ENCODE data around the gene BEST4.

Gene BEST4

GRCh38 chr1:44776730-44777068, 11.3 kb downstream of the BEST4 start:
- no peak for TF ChIP-seq TAF1 (IDR thresholded peaks at IDR 0.05; ENCODE audit: borderline replicate concordance, insufficient read depth, low read length)
- TF ChIP-seq SIN3A (IDR thresholded peaks at IDR 0.05; ENCODE audit: borderline replicate concordance, insufficient read depth, low read length) = no peak
- TF ChIP-seq FOXP2 (optimal IDR thresholded peaks at IDR 0.05; ENCODE audit: borderline replicate concordance, extremely low read depth, extremely low read length, insufficient read depth) = no peak
- no peak for TF ChIP-seq REST (IDR thresholded peaks at IDR 0.05; ENCODE audit: insufficient read depth in 1 of 2, low read depth in 2 of 2, low read length in 2 of 2)

GRCh38 chr1:44775930-44776729, 11.8 kb downstream of the BEST4 start:
- TF ChIP-seq POLR2AphosphoS5 (IDR thresholded peaks at IDR 0.05; ENCODE audit: low read depth, low read length) (no peak), REST (IDR thresholded peaks at IDR 0.05; ENCODE audit: insufficient read depth in 1 of 2, low read depth in 2 of 2, low read length in 2 of 2) (no peak), FOXP2 (optimal IDR thresholded peaks at IDR 0.05; ENCODE audit: borderline replicate concordance, extremely low read depth, extremely low read length, insufficient read depth) (no peak), SIN3A (IDR thresholded peaks at IDR 0.05; ENCODE audit: borderline replicate concordance, insufficient read depth, low read length) (no peak), TAF1 (IDR thresholded peaks at IDR 0.05; ENCODE audit: borderline replicate concordance, insufficient read depth, low read length) (no peak)

- TF ChIP-seq POLR2AphosphoS5 (IDR thresholded peaks at IDR 0.05; ENCODE audit: low read depth, low read length) (peak; percentile 99), FOXP2 (optimal IDR thresholded peaks at IDR 0.05; ENCODE audit: borderline replicate concordance, extremely low read depth, extremely low read length, insufficient read depth) (no peak), TAF1 (IDR thresholded peaks at IDR 0.05; ENCODE audit: borderline replicate concordance, insufficient read depth, low read length) (peak; percentile 98), SIN3A (IDR thresholded peaks at IDR 0.05; ENCODE audit: borderline replicate concordance, insufficient read depth, low read length) (peak; percentile 41; the same call in 1 of the 2 replicates), REST (IDR thresholded peaks at IDR 0.05; ENCODE audit: insufficient read depth in 1 of 2, low read depth in 2 of 2, low read length in 2 of 2) (peak; percentile 15 to 70; a peak in 2 of 4 replicates)
Measured at GRCh38 chr1:44775078-44775929, 12.7 kb downstream of the BEST4 start, which contains the start of gene RPS8. Gene RPS8, plus strand, starts transcription at chr1:44775540. Its CDS starts 57 bp downstream, at chr1:44775597.

GRCh38 chr1:44760876-44761275, 27.1 kb downstream of the BEST4 start:
- TF ChIP-seq REST (IDR thresholded peaks at IDR 0.05; ENCODE audit: insufficient read depth in 1 of 2, low read depth in 2 of 2, low read length in 2 of 2) = no peak
- TF ChIP-seq SIN3A (IDR thresholded peaks at IDR 0.05; ENCODE audit: borderline replicate concordance, insufficient read depth, low read length) = no peak
- no peak for TF ChIP-seq FOXP2 (optimal IDR thresholded peaks at IDR 0.05; ENCODE audit: borderline replicate concordance, extremely low read depth, extremely low read length, insufficient read depth)
- no peak for TF ChIP-seq POLR2AphosphoS5 (IDR thresholded peaks at IDR 0.05; ENCODE audit: low read depth, low read length)
- TF ChIP-seq TAF1 (IDR thresholded peaks at IDR 0.05; ENCODE audit: borderline replicate concordance, insufficient read depth, low read length) = no peak

All from PFSK-1 (cell line).